GM12892 (cell line): ENCODE results near the gene ALKAL2.

Experiments used
- POLR2A ChIP-seq: IDR thresholded peaks from 2 replicates; pipeline ENCODE4 v1.6.1; 2011; ENCODE audit warnings: low read depth, low read length, control low read depth
- POLR2AphosphoS5 ChIP-seq: IDR thresholded peaks from 2 replicates; pipeline ENCODE4 v1.6.1; 2011; ENCODE audit warnings: low read depth, low read length, control low read depth
- TAF1 ChIP-seq: IDR thresholded peaks from 2 replicates; pipeline ENCODE4 v1.6.1; 2011; ENCODE audit warnings: low read depth, mild to moderate bottlenecking, control low read depth, low read length, borderline replicate concordance

GRCh38 chr2:262117-262516, 25.8 kb downstream of the ALKAL2 start:
- TF ChIP-seq POLR2A (no peak), TAF1 (no peak), POLR2AphosphoS5 (no peak)
